Amniotic stem cell (primary cell): ENCODE data around the gene WDR46.

ENCODE experiments used
- DNase-seq: peaks from one replicate; lab custom pipeline; 2025; lab: John Stamatoyannopoulos, UW

Gene WDR46

DNA sequence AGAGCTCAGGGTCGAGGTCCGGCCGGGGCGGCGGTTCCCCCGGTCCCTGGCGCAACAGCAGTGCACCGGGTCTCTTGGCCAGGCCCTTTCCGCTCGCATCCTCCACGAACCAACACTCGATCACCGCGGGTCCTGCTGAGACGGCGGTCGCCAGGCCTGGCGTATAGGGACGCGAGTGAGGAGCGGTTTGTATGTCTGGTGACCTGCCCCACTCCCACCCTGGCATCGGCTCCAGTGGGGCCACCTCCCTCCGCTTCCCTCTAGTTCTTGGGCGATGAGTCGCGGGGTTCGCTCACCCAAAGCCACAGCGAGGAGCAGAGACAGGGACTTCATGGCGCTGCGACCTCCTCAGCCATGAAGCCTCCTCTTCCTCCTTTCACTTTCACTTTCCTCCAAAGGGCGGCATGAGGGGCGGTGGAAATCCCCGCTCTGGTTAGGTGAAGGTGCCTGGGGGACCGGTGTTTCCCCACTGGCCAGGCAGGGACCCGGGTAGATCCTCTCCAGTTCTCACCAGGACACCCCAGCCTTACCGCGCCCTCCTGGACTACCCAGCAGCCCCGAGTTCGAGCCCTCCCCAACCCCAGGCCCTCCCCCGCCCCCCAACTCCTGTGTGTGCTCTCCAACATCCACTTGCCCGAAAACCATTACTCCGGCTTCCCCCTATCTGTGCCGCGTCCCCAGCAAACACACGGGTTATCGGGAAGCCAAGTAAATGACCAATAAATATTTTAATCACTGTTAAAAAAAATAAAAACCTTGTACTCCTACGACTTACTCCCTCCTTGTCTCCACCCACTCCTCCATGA lies 24.9 kb upstream of the WDR46 start, which contains the start of gene TAPBP:
TSS of gene TAPBP (minus strand) at position 370 of the 806 bp plus-strand sequence. CDS start at position 333, 37 bp downstream.
- DNase-seq = no peak

DNA sequence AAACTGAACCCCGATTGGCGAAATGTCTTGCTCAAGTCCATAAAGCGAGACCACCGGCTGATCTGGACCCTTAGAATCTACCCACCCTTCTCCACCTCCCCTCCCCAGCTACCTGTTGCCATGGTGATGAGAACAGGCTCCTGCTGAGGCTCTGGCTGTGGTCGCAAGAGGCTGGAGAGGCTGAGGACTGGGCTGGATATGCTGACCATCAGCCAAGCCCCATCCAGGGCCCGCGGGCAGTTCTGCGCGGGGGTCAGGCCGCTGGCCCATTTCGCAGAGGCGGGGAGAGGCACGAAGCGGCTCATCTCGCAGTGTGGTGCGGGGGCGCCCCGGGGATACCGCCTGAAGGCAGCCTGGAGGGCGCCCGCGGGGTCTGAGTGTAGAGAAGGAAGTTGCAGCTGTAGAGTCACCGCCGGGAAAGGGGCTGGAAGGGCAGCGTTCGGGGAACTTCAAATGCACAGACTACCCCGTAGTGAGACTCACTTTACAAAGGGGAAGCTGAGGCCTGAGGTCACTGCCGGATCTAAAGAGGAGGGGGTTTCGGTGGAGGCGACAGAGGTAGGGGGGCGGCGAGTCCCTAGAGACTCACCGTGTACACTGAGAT lies 24.2 kb upstream of the WDR46 start:
- DNase-seq = no peak

DNA sequence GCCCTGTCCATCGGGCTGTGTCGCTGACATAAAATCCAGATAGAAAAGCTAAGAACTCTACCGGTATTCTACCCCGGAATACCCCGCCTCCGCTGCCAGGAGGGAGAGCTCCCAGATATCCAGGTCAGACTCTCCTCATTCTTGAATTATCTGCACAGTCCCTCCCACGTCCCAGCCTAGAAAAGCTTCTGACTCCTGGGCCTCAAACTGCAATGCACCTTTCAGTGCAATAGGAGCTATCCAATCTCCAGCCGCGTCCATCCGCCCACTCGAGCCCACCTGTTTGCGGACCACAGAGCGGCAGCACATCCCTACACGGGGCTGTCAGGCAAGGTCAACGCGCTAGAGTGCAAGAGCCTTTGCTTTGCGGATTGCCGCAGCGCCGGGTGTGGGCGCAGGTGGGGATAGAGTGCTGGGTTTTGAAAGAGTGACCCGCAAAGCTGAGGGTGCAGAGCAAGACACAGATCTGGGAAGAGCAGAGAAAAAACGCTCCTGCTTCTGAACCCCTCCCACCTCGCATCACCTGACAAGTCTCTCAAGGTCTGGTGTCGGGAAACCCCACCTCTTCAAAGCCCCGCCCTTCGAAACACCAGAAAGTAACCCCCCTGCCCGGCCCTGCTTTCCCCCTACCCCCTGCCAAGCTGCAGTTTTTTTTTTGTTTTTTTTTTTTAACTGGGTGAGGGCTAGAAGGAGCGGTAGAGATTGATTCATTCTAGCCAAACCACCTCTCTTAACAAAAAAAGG lies 23.5 kb upstream of the WDR46 start:
- DNase-seq = no peak

DNA sequence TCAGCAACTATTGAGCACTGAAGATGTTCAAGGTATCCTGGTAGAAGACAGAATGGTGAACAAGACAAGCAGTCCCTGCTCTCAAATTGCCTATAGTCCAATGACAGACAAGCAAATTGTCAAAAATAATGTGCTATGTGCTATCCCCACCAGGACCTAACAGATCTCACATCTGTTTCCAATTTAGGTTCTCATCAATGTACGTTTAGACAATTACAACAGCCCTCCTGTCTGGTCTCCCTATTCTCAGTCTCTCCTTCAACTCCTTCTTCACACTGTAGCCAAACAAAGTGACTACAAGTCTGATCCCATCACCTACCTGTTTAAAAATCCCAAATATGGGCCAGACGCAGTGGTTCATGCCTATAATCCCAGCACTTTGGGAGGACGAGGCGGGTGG lies 17.3 kb upstream of the WDR46 start:
- no peak for DNase-seq

DNA sequence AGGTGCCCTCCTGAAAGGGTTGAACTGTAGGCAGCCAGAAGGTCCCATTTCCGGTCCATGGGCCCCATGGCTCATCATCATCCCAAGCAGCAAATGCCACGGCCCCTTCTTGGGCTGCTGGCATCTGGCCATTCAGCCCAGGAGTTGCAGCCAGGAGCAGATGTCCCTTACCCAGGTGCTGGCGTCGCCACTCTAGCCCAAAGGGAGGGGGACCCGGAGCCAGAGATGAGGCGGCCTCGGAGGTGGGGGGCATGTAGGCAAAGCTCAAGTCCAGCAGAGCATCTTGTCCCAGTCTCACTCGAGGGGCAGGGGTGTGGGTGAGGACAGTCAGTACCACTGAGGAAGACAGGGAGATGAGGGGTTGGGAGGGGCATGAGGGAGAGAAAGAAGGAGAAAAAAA lies 16.0 kb upstream of the WDR46 start:
- DNase-seq = no peak

DNA sequence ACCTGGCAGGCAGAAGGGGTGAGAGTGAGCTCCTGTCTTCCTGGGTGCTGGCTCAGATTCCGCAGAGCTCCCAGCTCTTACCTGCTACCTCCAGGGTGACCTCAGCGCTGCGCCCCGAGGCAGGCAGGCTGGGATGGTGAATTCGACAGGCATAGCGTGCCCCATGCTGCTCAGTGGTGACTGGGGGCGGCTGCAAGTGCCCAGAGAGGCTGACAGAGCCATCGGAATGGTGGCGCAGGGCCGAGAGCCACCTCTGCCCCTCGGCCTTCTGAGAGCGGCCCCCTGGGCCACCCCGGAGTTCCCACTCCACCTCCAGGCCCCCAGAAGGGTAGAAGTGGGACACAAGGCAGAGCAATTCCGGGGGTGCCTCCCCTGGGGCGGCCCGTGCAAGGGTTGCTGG lies 15.2 kb upstream of the WDR46 start:
- DNase-seq = no peak

DNA sequence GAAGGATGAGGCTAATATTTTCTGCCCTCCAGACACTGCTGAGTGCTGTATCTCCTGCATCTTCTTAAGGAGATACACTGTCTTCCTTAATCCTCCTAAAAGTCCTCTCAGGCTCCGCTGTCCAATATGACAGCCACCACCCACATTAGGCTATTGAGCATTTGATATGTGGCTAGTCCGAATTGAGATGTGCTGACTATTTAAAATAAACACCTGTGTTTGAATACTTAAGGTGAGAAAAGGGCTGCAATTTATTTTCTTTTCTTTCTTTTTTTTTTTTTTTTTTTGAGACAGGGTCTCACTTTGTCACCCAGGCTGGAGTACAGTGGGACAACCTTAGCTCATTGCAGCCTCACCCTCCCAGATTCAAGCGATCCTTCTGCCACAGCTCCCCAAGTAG lies 12.8 kb upstream of the WDR46 start:
- DNase-seq = no peak

DNA sequence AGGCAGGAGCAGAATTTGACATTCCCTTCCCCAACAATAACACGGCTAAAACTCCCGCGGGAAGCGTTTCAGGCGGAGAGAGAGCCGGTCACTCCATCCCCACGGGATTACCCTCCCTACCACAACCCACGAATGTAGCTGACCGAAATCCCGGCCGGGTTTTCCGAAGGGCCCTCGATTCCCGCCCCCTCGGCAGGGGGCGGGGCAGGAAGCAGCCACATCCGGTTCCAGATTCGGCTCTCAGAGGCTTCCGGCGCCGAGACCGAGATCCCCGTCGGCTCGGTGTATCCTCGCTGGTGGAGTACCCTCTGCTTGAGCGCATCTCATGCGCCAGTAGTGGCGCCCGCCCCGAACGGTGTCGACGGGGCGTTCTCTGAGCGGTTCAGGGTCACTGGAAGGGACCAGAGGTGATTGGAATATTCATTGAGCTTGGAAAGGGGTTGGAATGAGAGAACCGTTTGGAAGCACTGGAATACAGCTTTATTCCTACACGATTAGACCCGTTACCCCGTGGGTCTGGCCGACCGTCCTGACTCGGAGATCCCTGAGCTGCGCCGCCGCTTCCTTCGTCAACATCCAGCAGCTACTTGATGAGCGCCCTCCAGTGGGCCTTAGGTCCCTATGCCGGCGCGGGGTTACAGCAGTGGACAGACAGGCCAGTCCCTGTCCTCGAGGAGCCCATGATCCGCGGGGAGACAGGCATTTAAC lies 10.4 kb upstream of the WDR46 start:
- DNase-seq = peak; percentile 88

DNA sequence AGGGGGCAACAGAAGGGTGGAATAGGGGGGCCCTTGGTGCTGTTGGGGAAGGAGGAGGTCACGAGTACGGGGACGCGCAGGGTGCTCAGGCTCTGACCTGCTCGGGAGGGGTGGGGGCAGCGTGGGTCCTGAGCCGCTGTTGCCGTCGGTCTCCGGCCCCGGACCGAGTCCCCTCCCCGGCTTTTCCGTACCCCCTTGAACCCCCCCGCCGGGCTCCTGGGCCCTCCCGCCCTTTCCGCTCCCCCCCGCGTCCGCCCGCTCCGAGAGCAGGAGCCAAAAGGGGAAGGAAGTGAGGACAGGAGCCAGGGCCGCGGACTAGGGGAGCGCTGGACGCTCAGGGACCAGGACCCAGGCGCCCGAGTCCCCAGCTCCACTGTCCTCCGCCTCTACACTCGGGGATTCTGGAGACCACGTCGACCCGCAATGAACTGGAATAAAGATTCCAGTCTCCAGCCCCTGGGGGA lies 9.8 kb upstream of the WDR46 start, which contains the start of gene RGL2:
TSS of gene RGL2 (minus strand) at position 170 of the 464 bp plus-strand sequence. CDS start 332 bp downstream, outside the sequence.
- DNase-seq = no peak

DNA sequence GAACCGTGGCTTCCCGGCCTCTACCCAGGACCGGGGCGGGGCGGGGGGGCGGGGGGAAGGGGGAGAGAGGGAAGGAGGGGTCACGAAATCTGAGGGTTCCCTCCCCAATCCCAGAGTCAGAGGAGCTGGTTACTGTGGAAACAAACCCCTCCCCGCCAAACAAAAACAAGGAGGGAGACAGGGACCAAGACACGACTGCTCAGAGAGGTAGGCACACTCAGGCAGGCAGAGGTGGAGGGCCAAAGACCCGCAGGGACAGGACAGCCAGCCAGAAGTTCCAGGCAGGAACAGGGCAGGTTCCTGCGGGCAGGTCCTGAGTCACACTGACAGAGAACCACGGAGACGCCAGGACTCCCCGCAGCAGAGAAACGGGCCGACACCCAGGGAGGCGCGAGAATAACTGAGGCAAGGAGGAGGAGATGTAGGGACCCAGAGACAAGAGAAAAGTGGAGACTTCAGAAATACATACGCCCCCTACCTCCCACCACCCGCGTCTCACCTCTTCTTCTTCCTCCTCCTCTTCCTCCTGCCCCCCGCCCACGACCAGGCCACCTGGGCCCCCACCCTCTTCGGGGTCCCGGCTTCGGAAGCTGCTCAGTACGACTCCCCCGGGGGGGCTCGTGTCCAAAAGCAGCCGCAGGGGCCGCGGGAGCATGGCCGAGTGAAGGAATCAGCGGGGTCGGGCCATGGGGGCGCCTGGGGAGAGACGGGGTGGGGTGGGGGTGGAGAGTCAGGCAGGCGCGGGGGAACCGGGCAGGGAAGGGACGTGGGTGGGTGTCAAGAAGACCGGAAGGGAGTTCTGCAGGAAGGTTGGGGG lies 9.1 kb upstream of the WDR46 start:
- no peak for DNase-seq

DNA sequence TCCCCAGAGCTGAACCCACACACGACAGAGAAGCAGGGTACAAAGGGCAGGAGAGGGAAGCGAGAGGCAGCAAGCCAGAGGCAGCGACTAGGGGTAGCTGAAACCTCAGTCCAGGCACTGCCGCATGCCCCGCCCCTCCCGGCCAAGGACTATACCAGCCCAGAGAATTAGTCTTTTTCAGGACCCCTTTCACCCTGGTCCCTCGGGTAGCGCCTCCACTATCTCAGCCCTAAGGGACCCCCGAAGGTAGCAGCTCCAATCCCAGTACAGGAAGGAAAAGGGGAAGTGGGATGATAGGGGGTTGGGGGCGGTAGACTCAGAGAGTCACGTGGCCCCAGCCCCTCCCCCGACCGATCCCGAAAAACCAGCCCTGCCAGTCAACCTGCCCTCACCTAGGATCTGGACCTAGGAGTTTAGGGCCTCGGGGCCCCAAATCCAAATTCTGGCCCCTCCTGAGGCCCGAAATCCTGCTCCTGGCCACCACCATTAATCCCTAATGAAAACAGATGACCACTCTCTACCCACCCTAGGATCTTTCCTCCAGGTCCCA lies 8.4 kb upstream of the WDR46 start:
- DNase-seq = no peak

DNA sequence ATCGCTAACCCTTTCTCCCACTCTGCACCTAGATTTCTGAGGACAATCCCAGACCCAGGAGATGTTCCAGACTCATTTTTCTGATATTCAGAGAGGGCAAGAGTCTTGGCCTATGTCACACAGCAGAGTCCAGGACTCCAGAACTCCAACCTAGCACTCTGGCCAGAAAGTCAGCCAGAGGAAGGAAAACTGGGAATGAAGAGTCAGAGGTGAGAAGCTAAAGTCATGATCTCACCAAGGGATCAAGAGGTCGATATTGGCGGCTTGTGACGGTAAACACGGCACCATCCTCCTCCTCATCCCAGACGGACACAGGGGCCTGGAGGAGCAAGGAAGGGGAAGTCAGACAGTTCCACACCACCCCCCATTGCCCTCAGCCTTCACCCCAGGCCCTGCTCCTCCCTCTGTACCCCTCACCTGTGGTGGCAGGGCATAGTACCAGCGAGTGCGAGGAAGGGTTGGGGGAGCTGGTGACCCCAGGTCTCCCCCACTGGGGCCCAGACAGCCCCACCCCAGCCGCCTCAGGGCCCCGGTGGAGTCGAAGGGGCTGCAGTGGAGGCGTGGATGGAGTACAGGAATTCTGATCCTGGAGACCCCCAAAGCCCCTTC lies 7.9 kb upstream of the WDR46 start:
- no peak for DNase-seq

DNA sequence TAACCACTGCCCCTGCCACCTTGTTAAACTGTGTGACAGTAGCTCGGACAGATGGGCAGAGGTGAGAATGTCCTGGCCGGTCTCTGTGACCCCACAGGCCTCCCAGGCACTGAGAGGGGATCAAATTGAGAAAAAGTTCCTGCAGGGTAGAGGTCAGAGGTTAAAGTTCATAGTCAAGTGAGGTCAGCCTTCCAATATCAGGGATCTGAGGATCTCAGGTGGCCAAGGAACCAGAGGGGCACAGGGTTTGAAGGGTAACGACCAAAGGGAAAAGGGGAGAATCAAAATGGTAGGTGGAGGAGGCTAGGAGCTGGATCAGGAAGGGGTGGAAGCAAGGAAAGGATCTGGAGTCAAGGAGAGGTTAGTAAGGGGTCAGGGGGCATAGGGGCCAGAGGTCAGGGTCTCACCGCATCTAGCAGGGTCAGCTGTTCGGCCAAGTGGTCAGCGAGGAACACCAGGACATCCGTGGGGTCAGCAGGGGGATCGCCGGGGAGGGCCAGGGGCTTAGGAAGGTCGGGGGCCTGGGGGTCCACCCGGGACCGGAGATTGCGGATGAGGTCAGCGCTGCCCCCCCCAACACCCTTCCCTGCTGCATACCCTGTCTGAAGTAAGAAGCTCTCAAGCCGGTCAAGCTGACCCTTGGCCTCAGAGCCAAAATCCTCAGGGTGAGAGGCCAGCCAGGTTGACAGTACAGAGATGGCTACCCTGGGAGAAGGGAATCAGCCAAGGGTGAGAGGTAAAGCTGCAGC lies 6.8 kb upstream of the WDR46 start:
- no peak for DNase-seq

DNA sequence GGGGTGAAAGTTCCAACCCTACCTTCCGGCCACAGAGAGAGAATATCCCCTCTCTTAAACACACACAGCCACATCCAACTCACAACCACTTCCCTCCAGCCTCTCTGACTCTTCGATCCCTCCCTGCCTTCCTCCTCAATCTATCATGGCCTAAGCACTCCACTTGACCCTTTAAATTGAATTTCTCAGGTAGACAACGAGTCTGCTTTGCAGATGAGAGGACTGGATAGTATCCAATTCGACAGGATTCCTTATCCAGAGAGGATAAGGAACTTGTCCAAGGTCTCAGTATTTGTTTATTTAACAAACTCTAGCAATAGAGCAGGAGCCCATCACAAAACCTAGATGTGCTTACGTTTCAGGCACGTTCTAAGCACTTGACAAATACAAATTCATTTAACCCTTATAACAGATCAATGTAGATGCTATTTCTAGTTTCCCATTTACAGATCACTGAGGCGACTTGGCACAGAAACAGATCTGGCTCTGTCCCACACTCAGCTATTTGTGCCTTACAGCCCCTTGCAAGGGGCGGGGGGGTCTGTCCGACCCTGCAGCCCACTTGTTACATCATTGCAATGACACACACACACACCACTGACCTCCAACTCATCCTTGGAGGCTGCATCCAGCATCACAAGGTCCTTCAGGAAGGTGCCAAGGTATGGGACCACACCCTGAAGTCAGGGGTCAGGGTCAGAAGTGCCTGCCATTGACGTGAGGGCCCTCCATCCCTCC lies 5.2 kb upstream of the WDR46 start:
- no peak for DNase-seq

DNA sequence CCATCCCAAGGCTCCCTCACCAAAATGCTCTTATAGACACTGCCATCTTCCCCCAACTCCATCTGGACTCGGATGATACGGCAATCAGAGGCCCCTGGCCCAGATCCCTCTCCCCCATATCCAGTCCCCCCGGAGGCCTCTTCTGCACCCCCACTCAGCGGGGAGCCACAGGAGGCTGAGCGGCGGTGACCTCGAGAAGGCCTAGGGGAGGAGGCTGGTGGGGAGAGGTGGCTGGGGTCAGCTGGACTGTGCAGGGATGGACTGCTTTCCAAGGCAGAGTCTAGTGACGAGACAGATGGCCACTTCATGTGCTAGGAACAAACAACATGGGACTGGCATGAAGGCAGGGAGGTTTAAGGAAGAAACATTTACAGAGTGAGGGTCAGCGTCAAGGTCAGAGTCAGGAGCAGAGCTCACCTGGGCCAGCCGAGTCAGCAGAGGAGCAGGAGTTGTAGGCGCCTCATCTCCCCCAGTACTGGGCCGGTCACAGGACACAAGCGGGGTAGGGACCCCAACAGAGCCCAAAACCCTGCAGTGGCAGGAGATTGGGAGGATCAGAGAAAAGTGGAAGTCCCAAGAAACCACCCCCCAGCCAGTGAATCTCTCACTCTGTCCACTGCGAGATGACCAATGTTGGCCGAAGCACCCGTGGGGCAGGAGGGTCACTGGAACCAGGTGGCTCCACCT lies 4.1 kb upstream of the WDR46 start:
- no peak for DNase-seq

DNA sequence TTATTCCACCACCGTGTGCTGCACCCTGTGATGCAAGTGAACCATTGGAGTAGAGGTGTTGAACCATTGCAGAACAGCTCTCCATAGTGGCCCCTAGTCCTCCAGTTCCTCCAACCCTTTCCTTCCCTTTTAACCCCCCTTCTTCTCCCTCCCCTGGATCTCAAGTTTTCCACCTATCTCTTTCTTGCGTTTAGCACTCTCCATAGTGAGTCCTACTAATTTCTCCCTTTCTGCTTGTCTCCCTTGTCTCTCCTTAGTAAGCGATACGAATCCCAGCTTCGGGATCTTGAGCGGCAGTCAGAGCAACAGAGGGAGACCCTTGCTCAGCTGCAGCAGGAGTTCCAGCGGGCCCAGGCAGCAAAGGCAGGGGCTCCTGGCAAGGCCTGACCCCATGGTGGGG lies 1.4 kb upstream of the WDR46 start:
- DNase-seq = no peak

DNA sequence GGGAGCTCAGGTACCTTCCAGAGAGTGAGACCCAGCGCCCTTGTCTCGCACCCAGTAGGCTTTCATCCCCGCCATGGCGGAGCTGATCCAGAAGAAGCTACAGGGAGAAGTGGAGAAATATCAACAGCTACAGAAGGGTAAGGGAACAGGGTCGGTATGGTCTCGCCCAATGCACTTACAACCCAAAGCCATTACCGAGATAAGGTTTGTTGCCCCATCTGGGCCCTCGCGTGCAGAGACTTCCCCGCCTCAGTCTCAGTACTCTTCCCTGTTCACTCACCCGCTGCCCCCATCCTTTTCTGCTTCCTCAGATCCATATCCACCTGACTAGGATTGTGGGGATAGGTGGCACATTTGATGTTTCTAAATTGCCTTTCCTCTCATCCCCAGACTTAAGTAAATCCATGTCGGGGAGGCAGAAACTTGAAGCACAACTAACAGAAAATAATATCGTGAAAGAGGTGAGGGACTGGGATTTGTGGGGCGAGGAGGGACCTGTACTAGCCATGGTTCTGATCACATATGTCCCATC lies 811 bp upstream of the WDR46 start:
- DNase-seq = no peak
